Ovary (tissue), 9 donors: ENCODE results near the gene PERCC1. TPM values are rescaled to one million over a fixed set of nuclear protein-coding genes. Genes with fewer than 3 reads are reported as not detected.

Experiments used
- DNase-seq, 5 donors: peaks; one replicate each; pipeline ENCODE4 v3.0.0-alpha.2; 2019 to 2020
- H3K27ac ChIP-seq, 2 donors: fragments of 200-600 bp; one replicate each; pipeline versions ENCODE4 v1.5.1 to v1.8.0; 2019 to 2022
- H3K27me3 ChIP-seq: fragments of 200-600 bp; one replicate; pipeline ENCODE4 v1.8.0; 2022
- H3K36me3 ChIP-seq: fragments of 200-600 bp; sonication (generic); one replicate; pipeline ENCODE4 v1.5.1; 2019
- H3K4me1 ChIP-seq: one replicate; pipeline ENCODE4 v1.8.1; 2013; ENCODE audit warnings: mild to moderate bottlenecking, moderate library complexity; ENCODE audit not compliant: insufficient read depth
- H3K4me3 ChIP-seq: fragments of 200-600 bp; sonication (generic); one replicate; pipeline ENCODE4 v1.5.1; 2017
- H3K9me3 ChIP-seq, 2 donors: fragments of 200-600 bp in 1 of 2; sonication (generic) in 1 of 2; one replicate each; pipeline versions ENCODE4 v1.5.1 to v1.8.1; 2013 to 2019; ENCODE audit warnings: mild to moderate bottlenecking in 1 of 2, moderate library complexity in 1 of 2
- EP300 ChIP-seq: sonication (generic); formaldehyde crosslinking; IDR thresholded peaks from one replicate; pipeline ENCODE4 v1.6.1; 2017; ENCODE audit warnings: antibody characterized with exemption
- POLR2A ChIP-seq: fragments of 450-650 bp; IDR thresholded peaks from one replicate; pipeline ENCODE4 v1.6.1; 2017; ENCODE audit warnings: antibody characterized with exemption, mild to moderate bottlenecking, moderate library complexity
- WGBS, 3 donors: extraction: QIAGEN DNeasy Blood & Tissue Kit in 1 of 3; methylation state at CpG; one replicate each; pipeline versions ENCODE4 v1.1.5 to v1.1.7; 2013 to 2017; 5-methylcytosine and 5-hydroxymethylcytosine counted together
- intact Hi-C, 4 donors: fragments of 100-400 bp; cut with DNase I; formaldehyde crosslinking; loops; one replicate each; pipeline versions ENCODE4 v1.11.0 to v1.15.1; 2022 to 2023
- polyA plus RNA-seq, 2 donors: library from polyadenylated mRNA; stranded (reverse); fragments of 200-250 nt in 1 of 2; fragments of 350-450 nt in 1 of 2; fragmentation: Illumina TruSeq in 1 of 2; extraction: RNeasy Lipid Tissue Mini Kit (QIAGEN cat#74804) in 1 of 2; gene quantifications; one replicate each; pipeline ENCODE4 v1.2.3, GENCODE V29; 2013 to 2014
- total RNA-seq, 7 donors: library from RNA; depleted of rRNA in 2 of 7; stranded (reverse); fragments of >200 nt in 2 of 7; fragmentation: NEBNext Ultra II Directional in 3 of 7; extraction: Animal tissue kit (Norgen Biotek cat#: 25700) in 3 of 7; gene quantifications; one replicate each; pipeline versions ENCODE4 v1.1.0 to v1.2.4, GENCODE V29; 2016 to 2023
- TF ChIP-seq, protein P1 (sequence below), 3 donors: fragments of 450-650 bp in 2 of 3; fragments of 200-600 bp in 1 of 3; IDR thresholded peaks; one replicate each; pipeline versions ENCODE4 v1.5.1 to v1.8.0; 2016 to 2022; ENCODE audit warnings: antibody characterized with exemption in 3 of 3, mild to moderate bottlenecking in 1 of 3
- donor health status: DM: no; HTN: no; CAD: no; lungs with moderate emphysema.
- donor health status: DM: no; HTN: no; CAD: no.
- donor health status: Bipolar disorder and iron deficiency.
- donor health status: DM: yes; HTN: yes; CAD: no.
- donor health status: DM: no; HTN: no; CAD: no.
- donor health status: DM: yes; HTN: yes; CAD: no.

PERCC1 gene
- total and polyA plus RNA-seq, 9 donors = 0.08 to 0.62 TPM; not detected in 7

DNA sequence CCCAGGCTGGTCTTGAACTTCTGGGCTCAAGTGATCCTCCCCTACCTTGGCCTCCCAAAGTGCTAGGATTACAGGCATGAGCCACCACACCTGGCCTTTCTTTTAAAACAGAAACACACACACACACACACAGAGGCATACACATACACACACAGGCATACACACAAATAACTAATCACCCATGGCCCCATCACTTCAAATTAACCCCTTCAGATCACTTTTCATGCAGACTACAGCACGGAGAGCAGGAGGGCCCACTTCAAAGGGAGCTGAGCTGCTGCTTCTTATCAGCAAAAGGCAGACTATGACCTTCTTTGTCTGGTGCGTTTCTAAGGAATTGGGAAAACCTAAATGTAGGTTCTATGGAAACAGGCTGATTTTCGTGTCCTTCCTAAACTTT lies 42.1 kb downstream of the PERCC1 start:
- H3K27me3 ChIP-seq = no peaks in the 10 kb centered on the region
- no peak overlapping the region for H3K27ac ChIP-seq
- DNase-seq = no peak
- H3K36me3 ChIP-seq = no peaks in the 10 kb centered on the region
- H3K4me1 ChIP-seq = peaks cover 11% of the 10 kb centered on the region
- H3K9me3 ChIP-seq = no peaks in the 10 kb centered on the region
- intact Hi-C loops = loop anchor here in 1 of 4 donors (10.0 kb wide), 1 partner anchor 222 kb away; no protein-coding TSS in a partner anchor
- no peak overlapping the region for H3K4me3 ChIP-seq
- TF ChIP-seq, protein P1, sequence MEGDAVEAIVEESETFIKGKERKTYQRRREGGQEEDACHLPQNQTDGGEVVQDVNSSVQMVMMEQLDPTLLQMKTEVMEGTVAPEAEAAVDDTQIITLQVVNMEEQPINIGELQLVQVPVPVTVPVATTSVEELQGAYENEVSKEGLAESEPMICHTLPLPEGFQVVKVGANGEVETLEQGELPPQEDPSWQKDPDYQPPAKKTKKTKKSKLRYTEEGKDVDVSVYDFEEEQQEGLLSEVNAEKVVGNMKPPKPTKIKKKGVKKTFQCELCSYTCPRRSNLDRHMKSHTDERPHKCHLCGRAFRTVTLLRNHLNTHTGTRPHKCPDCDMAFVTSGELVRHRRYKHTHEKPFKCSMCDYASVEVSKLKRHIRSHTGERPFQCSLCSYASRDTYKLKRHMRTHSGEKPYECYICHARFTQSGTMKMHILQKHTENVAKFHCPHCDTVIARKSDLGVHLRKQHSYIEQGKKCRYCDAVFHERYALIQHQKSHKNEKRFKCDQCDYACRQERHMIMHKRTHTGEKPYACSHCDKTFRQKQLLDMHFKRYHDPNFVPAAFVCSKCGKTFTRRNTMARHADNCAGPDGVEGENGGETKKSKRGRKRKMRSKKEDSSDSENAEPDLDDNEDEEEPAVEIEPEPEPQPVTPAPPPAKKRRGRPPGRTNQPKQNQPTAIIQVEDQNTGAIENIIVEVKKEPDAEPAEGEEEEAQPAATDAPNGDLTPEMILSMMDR (IDR thresholded peaks at IDR 0.05) = no peak
- TF ChIP-seq EP300 = no peak
- TF ChIP-seq POLR2A = no peak
- 50 to 62% (median 60%) methylated on average over 3 of the region's 3 CpGs for WGBS, 3 donors

DNA sequence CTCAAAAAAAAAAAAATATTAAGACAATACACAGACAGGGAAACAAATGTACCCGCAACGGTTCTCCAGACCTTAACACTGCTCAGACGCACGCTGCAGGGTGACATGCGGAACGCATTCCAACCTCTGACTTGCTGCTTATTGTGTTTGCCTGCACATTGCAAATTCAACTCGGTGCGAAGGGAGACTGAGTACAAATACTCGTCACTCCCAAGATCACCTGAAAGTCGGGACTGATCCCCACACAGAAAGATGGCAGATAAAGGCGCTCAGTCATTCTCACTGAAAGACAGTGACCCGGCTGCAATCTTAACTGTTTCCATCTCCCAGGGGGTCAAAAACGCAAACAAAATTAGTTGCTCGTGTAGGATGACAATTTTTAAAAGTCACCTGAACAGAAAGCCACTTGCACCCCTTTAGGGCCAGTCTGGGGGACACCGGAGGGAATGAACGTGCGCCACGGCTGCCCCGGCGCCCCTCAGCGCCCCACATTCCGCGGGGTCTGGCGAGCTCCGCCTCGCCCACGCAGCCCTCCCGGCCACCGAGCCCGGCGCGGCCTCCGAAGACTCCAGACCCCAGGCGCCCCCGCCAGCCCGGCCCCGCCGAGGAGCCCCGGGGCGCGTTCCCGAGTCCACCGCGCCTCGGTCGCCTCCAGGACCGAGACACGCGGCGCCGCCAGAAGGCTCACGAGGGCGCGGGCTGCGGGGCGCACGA lies 43.4 kb downstream of the PERCC1 start:
- H3K36me3 ChIP-seq = no peaks in the 10 kb centered on the region
- no peaks in the 10 kb centered on the region for H3K27me3 ChIP-seq
- peaks cover 11% of the 10 kb centered on the region for H3K4me1 ChIP-seq
- TF ChIP-seq, protein P1 (IDR thresholded peaks at IDR 0.05) = no peak
- no peak for TF ChIP-seq POLR2A
- TF ChIP-seq EP300 = no peak
- intact Hi-C loops = loop anchor here in 1 of 4 donors (10.0 kb wide), 1 partner anchor 221 kb away; no protein-coding TSS in a partner anchor
- H3K9me3 ChIP-seq = no peaks in the 10 kb centered on the region
- peak overlapping the region; percentile 68 for H3K4me3 ChIP-seq
- no peak for DNase-seq
- 5 to 28% (median 7%) methylated on average over 15 to 57 of the region's 57 CpGs for WGBS, 3 donors
- H3K27ac ChIP-seq = peak overlapping the region; percentile 79 to 91

DNA sequence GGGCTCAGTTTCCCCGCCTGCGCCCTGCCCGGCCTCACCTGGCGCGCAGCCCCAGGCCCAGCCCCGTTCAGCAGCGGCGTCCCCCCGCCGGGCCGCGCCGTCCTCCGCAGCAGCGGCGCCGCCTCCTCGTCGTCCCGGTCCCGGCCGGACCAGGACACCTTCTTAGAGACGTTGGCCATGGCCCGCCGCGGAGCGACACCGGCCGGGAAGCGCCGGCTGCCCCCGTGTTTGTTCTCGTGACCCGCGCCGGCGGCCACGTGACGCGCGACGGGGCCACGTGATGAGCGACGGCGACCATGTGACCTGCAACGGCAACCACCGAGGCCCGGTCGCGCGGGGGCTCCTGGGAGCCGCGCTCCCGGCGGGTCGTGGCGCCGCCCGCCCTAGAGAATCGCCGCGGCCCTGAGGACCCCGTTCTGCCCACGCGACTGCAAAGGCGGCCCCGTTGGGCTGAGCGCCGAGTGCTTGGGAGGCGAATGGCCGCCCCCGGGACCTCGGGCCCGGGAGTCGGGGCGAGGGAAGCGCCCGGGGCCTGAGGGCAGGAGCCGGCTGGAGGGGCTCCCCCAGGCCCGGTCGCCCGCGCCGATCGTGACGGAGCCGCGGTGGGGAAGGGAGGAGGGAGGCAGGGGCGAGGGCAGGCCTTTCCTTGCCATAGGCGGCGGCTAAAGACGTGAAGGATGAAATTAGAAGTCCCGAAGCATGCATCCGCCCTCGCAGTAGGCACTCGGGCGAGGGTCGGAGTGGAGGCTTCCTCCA lies 44.1 kb downstream of the PERCC1 start, which contains the start of gene CLCN7:
Gene CLCN7, minus strand, starts transcription at position 233 of the 756 bp plus-strand sequence. Its CDS starts 54 bp downstream, at position 179.
- H3K27ac ChIP-seq = peak within 1 kb of the TSS; percentile 79 to 91
- intact Hi-C loops = loop anchor here in 1 of 4 donors (10.0 kb wide), 1 partner anchor 220 kb away; no protein-coding TSS in a partner anchor
- H3K36me3 ChIP-seq = no peaks in the 10 kb centered on the region
- no peaks in the 10 kb centered on the region for H3K27me3 ChIP-seq
- peaks cover 11% of the 10 kb centered on the region for H3K4me1 ChIP-seq
- whole genome bisulfite sequencing, 3 donors = 0 to 1% (median 1%) methylated on average over 23 to 99 of the region's 99 CpGs
- peak; percentile 87 to 93 (median 90) for DNase-seq
- no peaks in the 10 kb centered on the region for H3K9me3 ChIP-seq
- TF ChIP-seq, protein P1 (IDR thresholded peaks at IDR 0.05) = no peak
- TF ChIP-seq POLR2A = peak; percentile 87
- TF ChIP-seq EP300 = peak; percentile 55
- peak within 1 kb of the TSS; percentile 68 for H3K4me3 ChIP-seq

DNA sequence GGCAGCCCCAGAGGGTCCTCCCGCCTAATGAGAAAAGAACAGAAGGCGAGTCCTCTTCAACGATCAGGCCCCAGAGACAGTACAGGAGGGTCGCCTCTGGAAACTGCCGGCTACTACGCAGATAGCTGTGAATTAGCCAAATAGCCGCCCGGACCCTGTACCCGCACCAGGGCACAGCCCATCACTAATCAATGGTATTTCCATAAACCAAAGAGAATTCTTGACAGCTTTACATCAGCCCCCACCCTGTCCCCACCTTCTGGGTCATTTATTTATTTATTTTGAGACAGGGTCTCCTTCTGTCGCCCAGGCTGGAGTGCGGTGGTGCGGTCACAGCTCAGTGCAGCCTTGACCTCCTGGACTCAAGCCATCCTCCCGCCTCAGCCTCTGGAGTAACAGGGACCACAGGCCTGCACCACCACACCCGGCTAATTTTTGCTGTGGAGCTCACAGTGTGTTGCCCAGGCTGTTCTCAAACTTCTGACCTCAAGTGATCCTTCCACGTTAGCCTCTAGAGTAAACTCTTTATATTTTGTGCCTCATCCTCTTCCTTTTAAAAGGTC lies 44.8 kb downstream of the PERCC1 start:
- peak overlapping the region; percentile 79 to 91 for H3K27ac ChIP-seq
- no peaks in the 10 kb centered on the region for H3K27me3 ChIP-seq
- DNase-seq = peak in 2 of 5 donors; percentile 45 to 54
- TF ChIP-seq, protein P1 (IDR thresholded peaks at IDR 0.05) = no peak
- TF ChIP-seq EP300 = no peak
- TF ChIP-seq POLR2A = no peak
- peaks cover 11% of the 10 kb centered on the region for H3K4me1 ChIP-seq
- peak overlapping the region; percentile 68 for H3K4me3 ChIP-seq
- no peaks in the 10 kb centered on the region for H3K9me3 ChIP-seq
- 33 to 53% (median 38%) methylated on average over 15 of the region's 15 CpGs for WGBS, 3 donors
- H3K36me3 ChIP-seq = no peaks in the 10 kb centered on the region
- intact Hi-C loops = loop anchor here in 1 of 4 donors (10.0 kb wide), 1 partner anchor 219 kb away; no protein-coding TSS in a partner anchor
